Ovary (tissue), 9 donors: ENCODE measurements around the gene OSBPL5. TPM values are rescaled to one million over a fixed set of nuclear protein-coding genes. Genes with fewer than 3 reads are reported as not detected.
A peak's percentile ranks its signal among the peaks of the same experiment; 100 is the strongest.

ENCODE experiments used
- DNase-seq, 5 donors: peaks; one replicate each; pipeline ENCODE4 v3.0.0-alpha.2; 2019 to 2020
- H3K27ac ChIP-seq, 2 donors: fragments of 200-600 bp; one replicate each; pipeline versions ENCODE4 v1.5.1 to v1.8.0; 2019 to 2022
- H3K27me3 ChIP-seq: fragments of 200-600 bp; one replicate; pipeline ENCODE4 v1.8.0; 2022
- H3K36me3 ChIP-seq: fragments of 200-600 bp; sonication (generic); one replicate; pipeline ENCODE4 v1.5.1; 2019
- H3K4me1 ChIP-seq: one replicate; pipeline ENCODE4 v1.8.1; 2013; ENCODE audit warnings: mild to moderate bottlenecking, moderate library complexity; ENCODE audit not compliant: insufficient read depth
- H3K4me3 ChIP-seq: fragments of 200-600 bp; sonication (generic); one replicate; pipeline ENCODE4 v1.5.1; 2017
- H3K9me3 ChIP-seq, 2 donors: fragments of 200-600 bp in 1 of 2; sonication (generic) in 1 of 2; one replicate each; pipeline versions ENCODE4 v1.5.1 to v1.8.1; 2013 to 2019; ENCODE audit warnings: mild to moderate bottlenecking in 1 of 2, moderate library complexity in 1 of 2
- EP300 ChIP-seq: sonication (generic); formaldehyde crosslinking; IDR thresholded peaks from one replicate; pipeline ENCODE4 v1.6.1; 2017; ENCODE audit warnings: antibody characterized with exemption
- POLR2A ChIP-seq: fragments of 450-650 bp; IDR thresholded peaks from one replicate; pipeline ENCODE4 v1.6.1; 2017; ENCODE audit warnings: antibody characterized with exemption, mild to moderate bottlenecking, moderate library complexity
- WGBS, 3 donors: extraction: QIAGEN DNeasy Blood & Tissue Kit in 1 of 3; methylation state at CpG; one replicate each; pipeline versions ENCODE4 v1.1.5 to v1.1.7; 2013 to 2017; 5-methylcytosine and 5-hydroxymethylcytosine counted together
- intact Hi-C, 4 donors: fragments of 100-400 bp; cut with DNase I; formaldehyde crosslinking; loops; one replicate each; pipeline versions ENCODE4 v1.11.0 to v1.15.1; 2022 to 2023
- polyA plus RNA-seq, 2 donors: library from polyadenylated mRNA; stranded (reverse); fragments of 200-250 nt in 1 of 2; fragments of 350-450 nt in 1 of 2; fragmentation: Illumina TruSeq in 1 of 2; extraction: RNeasy Lipid Tissue Mini Kit (QIAGEN cat#74804) in 1 of 2; gene quantifications; one replicate each; pipeline ENCODE4 v1.2.3, GENCODE V29; 2013 to 2014
- total RNA-seq, 7 donors: library from RNA; depleted of rRNA in 2 of 7; stranded (reverse); fragments of >200 nt in 2 of 7; fragmentation: NEBNext Ultra II Directional in 3 of 7; extraction: Animal tissue kit (Norgen Biotek cat#: 25700) in 3 of 7; gene quantifications; one replicate each; pipeline versions ENCODE4 v1.1.0 to v1.2.4, GENCODE V29; 2016 to 2023
- TF ChIP-seq, protein P1 (sequence below), 3 donors: fragments of 450-650 bp in 2 of 3; fragments of 200-600 bp in 1 of 3; IDR thresholded peaks; one replicate each; pipeline versions ENCODE4 v1.5.1 to v1.8.0; 2016 to 2022; ENCODE audit warnings: antibody characterized with exemption in 3 of 3, mild to moderate bottlenecking in 1 of 3
- donor health status: DM: no; HTN: no; CAD: no; lungs with moderate emphysema.
- donor health status: DM: no; HTN: no; CAD: no.
- donor health status: Bipolar disorder and iron deficiency.
- donor health status: DM: yes; HTN: yes; CAD: no.
- donor health status: DM: no; HTN: no; CAD: no.
- donor health status: DM: yes; HTN: yes; CAD: no.

Gene OSBPL5
- total and polyA plus RNA-seq, 9 donors: 3.0 to 41.0 (median 23.3) TPM

- no peaks in the 10 kb centered on the region for H3K36me3 ChIP-seq
- H3K27me3 ChIP-seq: no peaks in the 10 kb centered on the region
- 89 to 91% (median 90%) methylated on average over 29 of the region's 29 CpGs for WGBS, 3 donors
- no peak for TF ChIP-seq POLR2A
- TF ChIP-seq, protein P1, sequence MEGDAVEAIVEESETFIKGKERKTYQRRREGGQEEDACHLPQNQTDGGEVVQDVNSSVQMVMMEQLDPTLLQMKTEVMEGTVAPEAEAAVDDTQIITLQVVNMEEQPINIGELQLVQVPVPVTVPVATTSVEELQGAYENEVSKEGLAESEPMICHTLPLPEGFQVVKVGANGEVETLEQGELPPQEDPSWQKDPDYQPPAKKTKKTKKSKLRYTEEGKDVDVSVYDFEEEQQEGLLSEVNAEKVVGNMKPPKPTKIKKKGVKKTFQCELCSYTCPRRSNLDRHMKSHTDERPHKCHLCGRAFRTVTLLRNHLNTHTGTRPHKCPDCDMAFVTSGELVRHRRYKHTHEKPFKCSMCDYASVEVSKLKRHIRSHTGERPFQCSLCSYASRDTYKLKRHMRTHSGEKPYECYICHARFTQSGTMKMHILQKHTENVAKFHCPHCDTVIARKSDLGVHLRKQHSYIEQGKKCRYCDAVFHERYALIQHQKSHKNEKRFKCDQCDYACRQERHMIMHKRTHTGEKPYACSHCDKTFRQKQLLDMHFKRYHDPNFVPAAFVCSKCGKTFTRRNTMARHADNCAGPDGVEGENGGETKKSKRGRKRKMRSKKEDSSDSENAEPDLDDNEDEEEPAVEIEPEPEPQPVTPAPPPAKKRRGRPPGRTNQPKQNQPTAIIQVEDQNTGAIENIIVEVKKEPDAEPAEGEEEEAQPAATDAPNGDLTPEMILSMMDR (IDR thresholded peaks at IDR 0.05): no peak
- no peak for TF ChIP-seq EP300
- no peak for DNase-seq
- no peaks in the 10 kb centered on the region for H3K9me3 ChIP-seq
- peak overlapping the region in 1 of 2 donors; percentile 14 for H3K27ac ChIP-seq
- intact Hi-C loops: no loop called here
- peaks cover 16% of the 10 kb centered on the region for H3K4me1 ChIP-seq
- no peak overlapping the region for H3K4me3 ChIP-seq
Measured at GRCh38 chr11:3152471-3153110, 12.5 kb downstream of the OSBPL5 start.

DNA sequence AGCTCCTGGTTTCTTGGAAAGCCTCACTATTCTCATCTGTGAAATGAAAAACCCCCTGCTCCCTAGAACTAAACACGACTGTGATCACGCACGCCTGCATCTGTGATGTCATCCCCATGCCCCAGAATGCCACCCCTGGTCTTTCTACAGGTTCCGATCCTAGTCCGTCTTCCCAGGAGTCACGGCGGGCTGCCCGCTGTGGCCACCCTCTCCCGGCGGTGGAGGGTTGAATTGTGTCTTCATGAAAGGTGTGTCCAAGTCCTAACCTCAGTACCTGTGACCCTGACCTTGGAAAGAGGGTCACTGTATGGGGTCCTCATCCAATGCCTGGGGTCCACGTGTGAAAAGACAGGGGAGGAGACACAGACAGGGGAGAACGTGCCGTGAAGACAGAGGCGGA, 14.4 kb downstream of the OSBPL5 start:
- TF ChIP-seq, protein P1 (IDR thresholded peaks at IDR 0.05): no peak
- no peak for TF ChIP-seq POLR2A
- 93 to 94% (median 93%) methylated on average over 14 of the region's 14 CpGs for WGBS, 3 donors
- Histone ChIP-seq H3K27ac (no peak overlapping the region), H3K4me3 (no peak overlapping the region), H3K27me3 (no peaks in the 10 kb centered on the region), H3K4me1 (peaks cover 14% of the 10 kb centered on the region), H3K9me3 (no peaks in the 10 kb centered on the region), H3K36me3 (no peaks in the 10 kb centered on the region)
- intact Hi-C loops: no loop called here
- DNase-seq: no peak

- Histone ChIP-seq H3K4me1 (peaks cover 14% of the 10 kb centered on the region), H3K36me3 (no peaks in the 10 kb centered on the region), H3K4me3 (no peak overlapping the region), H3K27me3 (no peaks in the 10 kb centered on the region), H3K27ac (no peak overlapping the region), H3K9me3 (no peaks in the 10 kb centered on the region)
- no peak for DNase-seq
- WGBS, 3 donors: 71 to 76% (median 74%) methylated on average over 4 of the region's 4 CpGs
- TF ChIP-seq EP300 (no peak), POLR2A (no peak)
- TF ChIP-seq, protein P1 (IDR thresholded peaks at IDR 0.05): no peak
- intact Hi-C loops: no loop called here
Measured at GRCh38 chr11:3149852-3150188, 15.3 kb downstream of the OSBPL5 start.

DNA sequence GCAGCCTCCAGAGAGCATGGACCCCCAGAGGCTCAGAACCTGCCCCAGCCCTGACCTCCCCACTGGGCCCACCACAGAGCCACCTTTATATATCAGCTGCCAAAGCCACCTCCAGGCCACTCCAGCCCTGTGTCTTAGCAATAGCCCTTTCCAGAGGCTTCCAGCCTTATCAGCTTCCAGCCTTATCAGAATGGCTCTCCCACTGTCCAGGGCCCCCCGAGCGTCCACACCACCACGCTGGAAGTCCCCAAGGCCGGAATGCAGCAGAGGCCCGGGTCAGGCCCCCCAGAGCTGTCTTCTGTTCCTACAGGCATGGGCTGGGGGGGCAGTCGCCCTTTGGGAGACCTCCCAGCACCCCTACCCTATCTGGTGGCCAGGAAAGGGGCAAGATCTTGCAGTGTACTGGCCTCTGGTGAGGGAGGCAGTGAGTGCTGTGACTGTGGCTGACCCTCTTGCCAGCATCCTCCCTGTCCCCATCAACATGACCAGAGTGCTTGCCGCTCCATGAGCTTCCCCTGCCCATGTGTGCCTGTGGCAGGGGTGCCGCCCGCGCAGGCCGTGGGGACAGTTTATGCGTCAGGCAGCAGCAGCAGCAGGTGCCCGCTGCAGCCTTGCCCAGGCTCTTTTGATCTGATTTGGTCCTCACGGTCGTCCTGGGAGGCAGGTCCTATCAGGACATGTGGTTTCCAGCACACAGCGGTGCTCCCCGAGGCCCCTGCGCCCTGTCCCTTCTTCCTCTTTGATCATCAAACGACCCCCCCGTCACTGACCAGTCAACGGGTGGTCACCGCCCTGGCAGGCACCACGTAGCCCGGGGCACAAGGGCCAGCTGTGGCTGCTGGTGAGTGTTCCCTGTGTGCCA, 15.9 kb downstream of the OSBPL5 start:
- H3K4me1 ChIP-seq: peaks cover 10% of the 10 kb centered on the region
- H3K27ac ChIP-seq: no peak overlapping the region
- H3K36me3 ChIP-seq: no peaks in the 10 kb centered on the region
- no peaks in the 10 kb centered on the region for H3K27me3 ChIP-seq
- WGBS, 3 donors: 70 to 77% (median 75%) methylated on average over 24 of the region's 24 CpGs
- intact Hi-C loops: no loop called here
- no peak for DNase-seq
- TF ChIP-seq POLR2A (no peak), EP300 (no peak)
- TF ChIP-seq, protein P1 (IDR thresholded peaks at IDR 0.05): no peak
- no peak overlapping the region for H3K4me3 ChIP-seq
- H3K9me3 ChIP-seq: no peaks in the 10 kb centered on the region
